ENCODE results near the gene PLPPR1.
"Not testable (repeated sequence)": the region's sequence is repeated elsewhere in the genome, so short reads cannot be mapped to it uniquely, and the experiment has no call there.

Gene PLPPR1

DNA sequence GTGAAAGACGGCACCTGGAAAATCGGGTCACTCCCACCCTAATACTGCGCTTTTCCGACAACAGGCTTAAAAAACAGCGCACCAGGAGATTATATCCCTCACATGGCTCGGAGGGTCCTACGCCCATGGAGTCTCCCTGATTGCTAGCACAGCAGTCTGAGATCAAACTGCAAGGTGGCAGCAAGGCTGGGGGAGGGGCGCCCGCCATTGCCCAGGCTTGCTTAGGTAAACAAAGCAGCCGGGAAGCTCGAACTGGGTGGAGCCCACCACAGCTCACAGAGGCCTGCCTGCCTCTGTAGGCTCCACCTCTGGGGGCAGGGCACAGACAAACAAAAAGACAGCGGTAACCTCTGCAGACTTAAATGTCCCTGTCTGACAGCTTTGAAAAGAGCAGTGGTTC, 262.5 kb downstream of the PLPPR1 start:
- not testable (repeated sequence) for DNase-seq (ENCODE audit: low spot score)

DNA sequence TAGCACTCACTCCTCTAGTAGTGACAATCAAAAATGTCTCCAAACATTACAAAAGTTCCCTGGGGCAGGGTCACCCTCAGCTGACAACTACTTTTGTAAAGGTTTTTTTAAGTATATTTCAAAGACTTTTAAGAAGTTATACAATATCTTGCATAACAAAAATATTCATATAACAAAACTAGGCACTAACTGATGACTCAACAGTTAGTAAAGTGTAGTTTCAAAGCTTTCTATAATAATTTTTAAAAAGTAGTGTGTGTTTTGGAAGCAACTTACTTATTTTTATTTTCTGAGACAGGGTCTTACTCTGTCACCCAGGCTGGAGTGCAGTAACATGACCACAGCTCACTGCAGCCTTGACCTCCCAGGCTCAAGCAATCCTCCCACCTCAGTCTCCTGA, 271.4 kb downstream of the PLPPR1 start:
- no peak for DNase-seq (ENCODE audit: low spot score)

DNA sequence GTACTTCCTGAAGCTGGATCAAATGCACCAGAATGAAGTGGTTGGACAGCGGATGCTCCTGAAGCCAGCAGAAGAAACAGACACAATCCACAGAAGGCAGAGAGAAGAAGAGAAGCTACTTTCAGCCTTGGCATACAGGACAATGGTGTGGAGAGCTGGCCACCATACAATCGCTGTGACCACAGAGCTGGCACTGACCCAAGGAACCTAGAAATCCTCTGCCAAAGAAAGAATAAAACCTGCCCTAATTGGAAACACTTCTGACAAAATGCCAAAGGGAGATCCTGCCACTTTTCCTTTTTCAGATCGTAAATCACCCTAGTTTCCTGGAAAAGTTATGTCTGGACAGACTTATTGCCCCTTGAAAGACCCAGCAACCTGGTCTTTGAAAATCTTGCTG, 278.5 kb downstream of the PLPPR1 start:
- no peak for DNase-seq (ENCODE audit: low spot score)

DNA sequence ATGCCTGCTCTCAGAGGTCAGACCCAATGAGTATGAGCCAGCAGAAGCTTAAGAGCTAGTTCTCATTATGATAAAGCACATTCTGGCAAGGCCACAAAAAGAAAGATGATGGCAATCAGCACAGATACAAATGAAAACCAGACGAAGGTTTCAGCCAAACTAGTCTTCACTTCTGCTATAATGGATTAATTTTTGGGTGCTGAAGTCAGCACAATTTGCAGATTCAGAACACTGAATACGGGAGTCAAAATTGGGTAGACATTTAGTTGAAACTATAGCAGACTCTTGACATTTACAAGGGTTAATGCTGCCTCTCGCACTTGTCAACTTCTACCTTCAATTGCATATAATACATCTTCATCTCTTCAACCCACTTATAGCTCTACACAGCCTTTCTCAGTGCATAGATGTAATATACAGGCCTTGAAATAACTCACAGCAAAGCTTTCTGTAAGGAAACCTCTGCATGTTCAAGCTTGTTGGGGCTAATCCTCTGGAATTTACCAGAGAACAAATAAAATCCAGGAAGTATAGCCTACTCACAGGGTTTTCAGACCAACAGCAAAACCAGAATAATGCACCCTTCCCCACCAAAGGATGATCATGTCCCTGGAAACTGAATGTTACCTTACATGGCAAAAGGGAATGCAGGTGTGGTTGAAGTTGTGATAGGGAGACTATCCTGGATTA, 279.1 kb downstream of the PLPPR1 start:
- no peak for DNase-seq (ENCODE audit: low spot score)

DNA sequence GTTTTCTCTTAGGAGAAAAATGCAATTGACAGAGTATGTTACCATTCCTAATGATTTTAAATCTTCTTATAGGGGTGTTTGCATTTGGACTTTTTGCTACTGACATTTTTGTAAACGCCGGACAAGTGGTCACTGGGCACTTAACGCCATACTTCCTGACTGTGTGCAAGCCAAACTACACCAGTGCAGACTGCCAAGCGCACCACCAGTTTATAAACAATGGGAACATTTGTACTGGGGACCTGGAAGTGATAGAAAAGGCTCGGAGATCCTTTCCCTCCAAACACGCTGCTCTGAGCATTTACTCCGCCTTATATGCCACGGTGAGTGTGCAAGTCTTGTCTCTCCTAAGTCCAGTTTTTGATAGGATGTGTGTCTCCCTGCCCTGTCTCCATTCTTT, 280.6 kb downstream of the PLPPR1 start:
- DNase-seq (ENCODE audit: low spot score), result no peak

DNA sequence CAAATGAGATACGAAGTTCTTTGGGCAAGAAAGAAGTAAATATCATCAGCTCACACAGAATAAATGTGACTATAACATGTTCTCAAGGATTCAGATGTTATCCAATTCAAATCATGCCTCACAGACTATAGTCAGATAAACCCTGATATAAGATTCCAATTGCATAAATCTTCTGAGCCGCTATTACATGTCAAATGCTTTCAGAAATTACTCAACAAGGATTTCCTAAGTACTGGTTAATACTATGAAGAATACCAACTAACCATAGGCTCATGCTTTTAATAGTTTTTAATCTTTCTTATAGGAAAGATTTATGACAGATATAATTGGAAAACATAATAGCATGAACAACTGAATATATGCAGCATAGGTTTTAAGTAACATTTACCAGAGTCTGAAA, 282.7 kb downstream of the PLPPR1 start:
- DNase-seq (ENCODE audit: low spot score), result no peak

DNA sequence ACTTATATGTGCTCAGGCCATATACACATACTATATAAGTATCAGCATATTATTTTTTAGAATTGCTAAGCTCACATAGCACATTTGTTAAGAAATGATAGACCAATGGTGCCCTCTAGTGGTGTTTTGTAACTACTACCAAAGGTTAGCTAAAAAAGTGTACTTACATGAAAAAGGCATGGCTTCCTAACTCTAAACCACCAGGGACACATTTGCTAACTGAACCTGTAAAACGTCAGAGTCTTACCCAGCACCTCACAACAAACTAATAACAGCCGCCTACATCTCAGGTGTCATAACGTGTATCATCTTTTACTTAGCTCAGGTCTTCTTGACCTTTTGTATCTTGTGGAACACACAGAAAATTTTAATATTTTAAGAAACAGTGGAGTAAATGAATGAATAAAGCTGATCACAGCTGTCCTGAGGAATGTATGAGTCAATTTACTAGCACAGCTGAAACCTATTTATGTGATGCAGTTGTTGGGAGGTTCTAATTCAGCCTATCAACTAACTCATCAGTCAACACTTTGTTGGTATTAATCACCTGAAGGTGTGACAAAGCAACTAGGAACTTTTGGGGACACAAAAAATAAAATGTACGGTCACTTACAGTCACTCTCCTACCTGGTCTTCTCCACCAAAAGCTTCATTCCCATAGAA, 283.4 kb downstream of the PLPPR1 start:
- DNase-seq (ENCODE audit: low spot score), result no peak

DNA sequence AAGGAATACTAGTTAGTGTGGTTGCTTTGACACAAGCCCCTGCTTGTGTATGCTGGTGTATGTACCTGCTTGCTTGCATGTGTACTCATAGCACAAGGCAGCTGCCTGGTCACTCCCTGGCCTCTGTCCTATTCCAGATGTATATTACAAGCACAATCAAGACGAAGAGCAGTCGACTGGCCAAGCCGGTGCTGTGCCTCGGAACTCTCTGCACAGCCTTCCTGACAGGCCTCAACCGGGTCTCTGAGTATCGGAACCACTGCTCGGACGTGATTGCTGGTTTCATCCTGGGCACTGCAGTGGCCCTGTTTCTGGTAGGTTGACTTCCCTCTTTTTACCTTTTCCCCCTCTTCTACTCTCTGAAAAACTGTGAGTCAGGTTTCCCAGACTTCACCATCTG, 284.1 kb downstream of the PLPPR1 start:
- no peak for DNase-seq (ENCODE audit: low spot score)

DNA sequence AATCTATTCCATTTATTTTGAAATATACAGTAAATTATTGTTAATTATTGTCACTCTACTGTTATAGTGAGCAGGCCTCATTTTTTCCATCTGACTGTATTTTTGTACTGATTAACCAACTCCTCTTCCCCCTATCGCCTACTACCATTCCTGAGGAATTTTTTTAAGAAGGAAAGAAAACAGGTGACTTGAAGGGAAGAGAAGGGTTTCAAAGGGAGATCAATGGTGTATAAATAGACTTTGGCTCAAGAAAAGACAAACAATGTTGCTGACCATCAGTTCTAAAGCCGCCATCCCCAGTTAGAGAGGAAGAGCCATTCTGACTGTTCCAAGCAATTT, 286.6 kb downstream of the PLPPR1 start:
- no peak for DNase-seq (ENCODE audit: low spot score)

DNA sequence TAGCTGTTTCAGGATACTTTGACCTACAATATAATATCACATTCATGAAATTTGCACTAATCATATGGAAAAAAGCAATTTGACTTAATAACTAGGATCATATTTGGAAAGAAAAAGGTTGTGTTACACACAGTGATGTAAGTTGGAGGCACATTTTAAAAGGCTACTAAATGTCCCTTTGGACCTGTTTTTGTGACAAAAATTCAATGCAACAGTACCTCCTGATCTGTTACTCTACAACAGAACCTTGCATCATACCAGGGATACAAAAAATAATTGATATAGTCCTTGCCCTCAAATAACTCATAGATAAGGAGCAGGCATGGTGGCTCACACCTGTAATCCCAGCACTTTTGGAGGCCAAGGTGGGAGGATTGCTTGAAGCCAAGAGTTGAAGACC, 289.2 kb downstream of the PLPPR1 start:
- no peak for DNase-seq (ENCODE audit: low spot score)

DNA sequence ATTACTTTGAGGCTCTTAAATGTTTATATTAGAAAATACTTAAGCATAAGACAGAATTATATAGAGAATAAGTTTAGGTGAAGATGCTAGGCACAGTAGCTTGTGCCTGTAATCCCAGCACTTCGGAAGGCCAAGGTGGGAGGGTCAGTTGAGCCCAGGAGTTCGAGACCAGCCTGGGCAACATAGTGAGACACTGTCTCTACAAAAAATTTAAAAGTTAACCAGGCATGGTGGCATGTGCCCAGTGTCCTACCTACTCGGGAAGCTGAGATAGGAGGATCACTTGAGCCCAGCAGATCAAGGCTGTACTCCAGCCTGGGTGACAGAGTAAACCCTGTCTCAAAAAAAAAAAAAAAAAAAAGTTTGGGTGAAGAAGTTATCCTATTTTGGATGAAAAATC, 294.6 kb downstream of the PLPPR1 start:
- DNase-seq (ENCODE audit: low spot score), result no peak

DNA sequence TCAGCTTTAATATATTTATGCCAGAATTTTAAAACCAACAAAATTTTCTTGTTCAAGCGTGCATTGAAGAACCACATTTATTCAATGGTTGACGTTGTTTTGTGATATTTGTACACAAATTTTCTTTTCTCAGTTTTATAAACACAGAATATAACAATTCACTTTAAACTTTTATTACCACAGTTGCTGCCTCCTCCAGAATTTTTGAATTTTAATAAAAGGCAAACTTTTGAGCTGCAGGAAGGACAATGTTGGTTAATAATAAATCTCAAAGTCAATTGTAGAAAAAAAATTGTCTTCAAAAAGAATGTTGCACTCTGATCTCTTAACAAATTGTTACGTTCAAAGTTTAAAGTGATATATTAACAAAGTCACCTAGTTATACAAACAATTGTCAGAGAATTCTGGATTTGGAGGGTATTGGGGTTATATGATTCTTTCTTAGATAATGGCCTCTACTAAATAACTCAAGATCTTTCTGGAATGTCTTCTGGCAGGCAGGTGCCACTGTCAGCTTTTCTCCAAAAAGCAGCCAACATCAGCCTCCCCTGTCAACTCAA, 295.8 kb downstream of the PLPPR1 start:
- no peak for DNase-seq (ENCODE audit: low spot score)

DNA sequence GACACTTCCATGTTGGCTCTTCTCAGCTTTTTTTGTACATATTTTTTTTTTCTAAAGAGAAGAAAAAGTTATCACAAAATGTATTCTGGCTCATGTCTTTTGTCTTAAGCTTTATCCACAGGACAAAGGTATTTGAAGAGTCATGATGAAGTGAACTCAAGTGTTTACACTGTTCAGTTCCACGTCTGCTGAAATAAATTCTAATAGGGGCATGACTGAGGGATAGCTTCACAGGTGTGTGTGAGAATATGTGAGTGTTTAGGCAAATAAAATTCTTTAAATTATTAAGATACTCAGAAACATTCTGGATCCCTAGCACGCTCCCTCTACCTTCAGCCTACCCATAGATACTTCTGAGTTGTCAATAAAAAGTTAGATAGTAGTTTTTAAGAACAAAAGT, 296.5 kb downstream of the PLPPR1 start:
- DNase-seq (ENCODE audit: low spot score), result no peak

DNA sequence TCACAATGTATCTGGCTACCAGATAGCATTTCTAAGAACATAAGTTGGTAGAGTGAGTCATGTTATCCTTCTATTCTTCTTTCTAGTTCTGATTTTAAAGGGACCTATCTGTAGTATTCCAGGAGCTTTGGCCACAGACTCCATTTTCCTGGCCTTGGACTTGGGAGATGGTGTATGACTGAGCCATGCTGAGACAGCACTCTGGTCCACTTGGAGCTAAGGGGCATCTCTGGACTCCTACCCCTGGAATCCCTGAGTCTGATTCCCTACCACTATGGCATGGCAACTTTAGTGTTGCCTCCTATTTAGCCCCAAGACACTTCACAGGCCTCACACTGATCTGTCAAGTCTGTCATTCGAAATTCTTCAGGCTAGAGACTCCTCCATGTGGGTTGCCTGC, 297.5 kb downstream of the PLPPR1 start:
- no peak for DNase-seq (ENCODE audit: low spot score)

DNA sequence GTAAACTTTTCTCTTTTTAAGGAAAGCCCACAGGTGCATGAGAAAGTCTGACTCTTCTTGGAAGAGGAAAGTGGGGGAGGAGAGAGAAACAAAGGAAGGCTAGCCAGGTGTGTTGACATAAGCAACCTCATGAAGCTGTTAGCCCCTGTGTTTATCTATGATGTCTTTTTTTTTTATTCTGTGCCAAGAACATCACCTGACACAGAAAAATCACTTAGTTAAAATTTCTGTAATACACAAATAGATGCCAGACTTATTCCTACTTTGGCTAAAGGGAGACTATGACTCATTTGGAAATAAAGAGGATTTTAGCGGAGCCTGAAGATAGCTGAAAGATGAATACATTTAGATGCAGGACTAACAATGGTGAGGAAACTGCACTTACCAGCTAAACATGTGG, 298.0 kb downstream of the PLPPR1 start:
- no peak for DNase-seq (ENCODE audit: low spot score)

DNA sequence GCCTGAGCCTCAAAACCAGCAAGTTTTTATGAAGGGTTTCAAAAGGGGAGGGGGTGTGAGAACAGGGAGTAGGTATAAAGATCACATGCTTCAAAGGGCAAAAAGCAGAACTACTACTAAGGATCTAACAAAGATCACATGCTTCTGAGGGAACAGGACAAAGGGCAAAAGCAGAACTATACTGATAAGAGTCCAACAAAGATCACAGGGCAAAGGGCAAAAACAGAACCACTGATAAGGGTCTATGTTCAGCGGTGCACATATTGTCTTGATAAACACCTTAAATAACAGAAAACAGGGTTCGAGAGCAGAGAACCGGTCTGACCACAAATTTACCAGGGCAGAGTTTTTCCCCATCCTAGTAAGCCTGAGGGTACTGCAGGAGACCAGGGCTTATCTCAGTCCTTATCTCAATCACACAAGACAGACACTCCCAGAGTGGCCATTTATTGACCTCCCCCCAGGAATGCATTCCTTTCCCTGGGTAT, 298.9 kb downstream of the PLPPR1 start:
- DNase-seq (ENCODE audit: low spot score), result not testable (repeated sequence)

DNA sequence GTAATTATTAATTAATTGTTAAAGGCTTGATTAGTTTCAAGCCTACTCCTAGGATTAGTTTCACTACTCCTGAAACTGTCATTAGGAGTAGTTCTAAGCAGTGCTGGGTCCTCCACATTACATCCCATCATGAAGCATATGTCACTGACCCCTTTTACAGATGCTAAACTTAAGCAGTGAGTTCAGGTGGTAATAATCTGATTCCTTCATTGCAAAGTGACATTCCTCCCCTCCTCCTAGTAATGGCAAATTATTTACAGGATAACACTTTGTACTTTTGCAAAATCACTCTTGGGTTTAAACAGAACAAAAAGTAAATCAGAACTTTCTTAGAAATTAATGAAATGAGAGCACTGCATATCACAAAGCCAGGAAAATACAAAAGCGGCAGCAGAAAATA, 303.8 kb downstream of the PLPPR1 start:
- no peak for DNase-seq (ENCODE audit: low spot score)

DNA sequence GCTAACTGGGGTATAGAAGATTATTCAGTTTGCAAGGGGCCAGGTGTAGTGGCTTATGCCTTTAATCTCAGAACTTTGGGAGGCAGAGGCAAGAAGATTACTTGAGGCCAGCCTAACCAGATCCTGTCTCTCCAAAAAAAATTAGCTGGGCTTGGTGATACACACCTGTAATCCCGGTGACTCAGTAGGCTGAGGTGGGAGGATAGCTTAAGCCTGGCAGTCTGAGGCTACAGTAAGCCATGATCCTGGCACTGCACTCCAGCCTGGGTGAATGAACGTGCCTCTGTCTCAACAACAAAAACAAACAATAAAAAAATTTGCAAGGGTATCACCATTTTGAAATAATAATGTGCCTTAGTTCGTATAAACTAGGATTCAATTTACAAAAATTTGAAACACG, 305.0 kb downstream of the PLPPR1 start:
- no peak for DNase-seq (ENCODE audit: low spot score)

DNA sequence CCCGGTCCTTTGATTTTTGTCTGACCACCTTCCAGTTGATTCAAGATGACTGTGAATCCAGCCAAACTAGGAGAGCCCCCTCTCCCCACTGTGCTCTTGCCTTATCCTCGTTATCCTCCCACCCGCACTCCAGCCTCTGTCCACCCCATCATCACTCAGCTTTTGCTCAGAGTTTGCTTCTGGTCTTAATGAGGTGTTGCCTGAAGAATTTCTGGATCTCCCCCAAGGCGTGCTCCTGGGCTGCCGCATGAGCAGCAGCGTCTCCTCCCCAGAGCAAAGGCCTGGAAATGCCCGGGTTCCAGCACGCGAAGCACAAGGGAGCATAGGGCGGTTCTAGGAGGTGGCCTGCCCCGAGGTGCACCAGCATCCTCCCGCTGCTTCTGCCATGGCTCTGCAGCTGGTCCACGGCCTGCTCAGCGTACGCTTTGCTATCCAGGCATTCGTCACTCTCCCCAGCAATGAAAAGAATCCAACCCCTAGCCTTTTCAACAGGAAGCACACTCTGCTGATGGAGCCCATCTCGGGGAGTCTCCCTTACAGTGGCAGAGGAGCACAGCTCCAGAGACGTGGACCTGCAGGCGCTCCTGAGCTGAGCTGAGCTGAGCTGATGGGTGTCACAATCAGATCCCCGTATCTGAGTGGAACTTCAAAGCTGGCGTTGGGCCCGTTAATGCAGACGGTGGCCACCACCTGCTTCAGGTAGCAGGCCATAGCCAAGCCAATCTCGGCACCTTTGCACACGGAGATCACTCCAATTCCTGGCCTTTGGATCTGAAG, 305.6 kb downstream of the PLPPR1 start:
- no peak for DNase-seq (ENCODE audit: low spot score)

DNA sequence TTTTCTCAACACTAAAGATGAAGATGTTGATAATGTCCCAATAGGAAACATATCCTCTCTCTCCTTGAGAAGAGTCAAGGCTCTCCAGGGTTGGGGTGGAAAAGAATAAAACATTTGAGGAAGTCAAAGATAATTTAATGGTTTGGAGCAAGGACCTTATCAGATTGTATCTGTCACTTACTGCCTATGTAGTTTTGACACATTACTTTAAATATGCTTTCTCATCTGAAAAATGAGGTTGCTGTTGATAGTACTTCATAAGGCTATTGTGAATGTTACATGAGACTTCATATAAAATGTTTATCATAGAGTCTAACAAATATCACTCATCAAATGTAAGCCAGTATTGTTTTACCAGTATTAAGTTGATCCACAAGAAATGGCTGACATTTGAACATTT, 307.6 kb downstream of the PLPPR1 start:
- DNase-seq (ENCODE audit: low spot score), result no peak

DNA sequence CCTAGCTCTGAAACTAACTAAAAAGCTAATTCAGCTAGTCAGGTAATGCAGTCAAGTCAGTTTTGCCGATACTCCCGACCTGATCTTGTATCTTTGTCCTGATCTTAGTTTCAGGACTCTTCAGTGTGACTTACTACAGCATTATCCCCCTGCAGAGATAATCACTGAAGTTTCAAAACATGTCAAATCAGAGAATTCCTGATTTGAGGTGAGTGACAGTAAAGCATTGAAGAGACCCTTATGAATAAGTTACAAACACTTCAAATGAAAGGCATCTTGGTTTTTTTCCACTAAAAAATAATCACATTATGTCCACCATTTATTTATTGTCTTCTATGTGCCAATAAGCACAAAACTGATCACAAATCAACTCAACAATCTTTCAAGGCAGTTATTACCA, 308.7 kb downstream of the PLPPR1 start:
- DNase-seq (ENCODE audit: low spot score), result no peak

DNA sequence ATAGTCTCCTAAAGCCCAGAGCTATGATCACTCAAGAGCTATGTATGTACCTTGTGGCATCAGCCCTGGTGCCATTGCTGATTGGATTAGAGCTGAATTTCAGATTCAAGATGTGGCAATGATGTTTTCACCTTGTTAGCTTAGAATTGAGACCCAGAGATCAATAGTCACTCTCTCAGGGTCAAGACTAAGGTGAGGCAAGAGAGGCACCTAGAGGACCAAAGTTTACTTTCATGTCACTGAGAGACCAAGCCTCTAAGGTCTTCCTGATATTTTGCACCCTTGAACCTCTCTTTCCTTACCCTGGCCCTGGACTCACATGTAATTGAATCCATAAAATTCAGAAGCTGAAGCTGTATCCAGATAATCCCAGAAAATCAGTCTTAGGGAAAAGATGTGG, 313.4 kb downstream of the PLPPR1 start:
- no peak for DNase-seq (ENCODE audit: low spot score)

DNA sequence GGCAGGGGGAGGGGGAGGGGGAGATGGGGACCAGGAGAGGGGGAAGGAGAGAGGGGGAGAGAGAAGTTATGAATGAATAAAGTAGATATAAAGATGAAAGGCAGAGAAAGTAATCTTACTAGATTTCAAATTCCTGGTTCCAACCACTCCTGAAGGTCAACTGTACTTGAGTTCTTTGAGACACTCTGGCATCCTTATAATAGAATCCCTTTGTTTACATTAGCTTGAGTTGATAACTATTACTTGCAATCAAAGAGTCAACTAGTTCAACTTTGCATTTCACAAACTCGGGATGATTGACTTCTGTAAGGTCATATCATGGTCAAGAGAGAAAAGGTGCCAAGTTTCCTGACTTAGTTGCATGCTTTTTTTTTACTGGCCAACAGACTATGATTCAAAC, 314.1 kb downstream of the PLPPR1 start:
- no peak for DNase-seq (ENCODE audit: low spot score)

Measured in ecto neural progenitor cell (in vitro differentiated cells).